ENCODE data around the gene RRP12.
"Not testable (repeated sequence)": the region's sequence is repeated elsewhere in the genome, so short reads cannot be mapped to it uniquely, and the experiment has no call there.

RRP12 gene

GRCh38 chr10:97428572-97428981, 27.4 kb upstream of the RRP12 start:
- Histone ChIP-seq H3K27me3 (replicated peaks; ENCODE audit: control insufficient read depth, insufficient read depth, low read length) (no peaks in the 10 kb centered on the region), H3K36me3 (ENCODE audit: control insufficient read depth, insufficient read depth, low read length) (peaks cover 11% of the 10 kb centered on the region), H3K4me3 (replicated peaks; ENCODE audit: low read depth, low read length) (peak overlapping the region; percentile 97)
- TF ChIP-seq, protein P1, sequence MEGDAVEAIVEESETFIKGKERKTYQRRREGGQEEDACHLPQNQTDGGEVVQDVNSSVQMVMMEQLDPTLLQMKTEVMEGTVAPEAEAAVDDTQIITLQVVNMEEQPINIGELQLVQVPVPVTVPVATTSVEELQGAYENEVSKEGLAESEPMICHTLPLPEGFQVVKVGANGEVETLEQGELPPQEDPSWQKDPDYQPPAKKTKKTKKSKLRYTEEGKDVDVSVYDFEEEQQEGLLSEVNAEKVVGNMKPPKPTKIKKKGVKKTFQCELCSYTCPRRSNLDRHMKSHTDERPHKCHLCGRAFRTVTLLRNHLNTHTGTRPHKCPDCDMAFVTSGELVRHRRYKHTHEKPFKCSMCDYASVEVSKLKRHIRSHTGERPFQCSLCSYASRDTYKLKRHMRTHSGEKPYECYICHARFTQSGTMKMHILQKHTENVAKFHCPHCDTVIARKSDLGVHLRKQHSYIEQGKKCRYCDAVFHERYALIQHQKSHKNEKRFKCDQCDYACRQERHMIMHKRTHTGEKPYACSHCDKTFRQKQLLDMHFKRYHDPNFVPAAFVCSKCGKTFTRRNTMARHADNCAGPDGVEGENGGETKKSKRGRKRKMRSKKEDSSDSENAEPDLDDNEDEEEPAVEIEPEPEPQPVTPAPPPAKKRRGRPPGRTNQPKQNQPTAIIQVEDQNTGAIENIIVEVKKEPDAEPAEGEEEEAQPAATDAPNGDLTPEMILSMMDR (IDR thresholded peaks at IDR 0.05; ENCODE audit: insufficient read depth, low read length, poor library complexity, severe bottlenecking), result no peak
- no peak for DNase-seq (ENCODE audit: extremely low read depth, insufficient read length)

DNA sequence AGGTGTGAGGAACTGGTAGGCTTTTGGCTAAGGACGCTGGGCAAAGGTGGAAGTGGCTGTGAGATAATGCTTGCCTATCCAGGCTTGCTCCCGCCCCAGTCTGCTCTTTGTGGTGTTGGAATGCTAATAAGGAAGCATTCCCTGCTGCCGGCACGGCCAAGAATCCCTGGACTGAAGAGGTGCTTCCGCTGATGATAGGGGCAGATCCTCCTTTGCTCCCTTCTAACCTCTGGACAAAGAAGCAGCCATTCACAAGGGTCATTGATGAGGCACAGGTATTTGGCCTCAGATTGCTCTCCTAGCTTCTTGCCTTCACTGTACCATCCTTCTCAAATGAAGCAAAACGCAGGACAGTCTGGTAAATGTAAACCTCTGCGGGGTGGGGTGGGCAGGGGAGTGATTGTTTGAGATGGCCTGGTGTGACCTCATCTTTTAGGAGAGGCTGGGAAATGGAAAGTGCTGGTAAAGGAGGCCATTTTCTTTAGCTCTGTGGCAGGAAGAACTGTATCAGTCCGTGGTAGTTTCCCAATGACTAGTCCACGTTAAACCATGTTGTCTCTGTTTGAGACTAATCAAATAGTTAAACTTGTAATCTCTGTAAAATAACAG, 26.5 kb upstream of the RRP12 start:
- H3K27me3 ChIP-seq (replicated peaks; ENCODE audit: control insufficient read depth, insufficient read depth, low read length), result no peaks in the 10 kb centered on the region
- peak overlapping the region; percentile 97 for H3K4me3 ChIP-seq (replicated peaks; ENCODE audit: low read depth, low read length)
- no peak for DNase-seq (ENCODE audit: extremely low read depth, insufficient read length)
- H3K36me3 ChIP-seq (ENCODE audit: control insufficient read depth, insufficient read depth, low read length), result peaks cover 7% of the 10 kb centered on the region
- TF ChIP-seq, protein P1 (IDR thresholded peaks at IDR 0.05; ENCODE audit: insufficient read depth, low read length, poor library complexity, severe bottlenecking), result no peak

- TF ChIP-seq, protein P1 (IDR thresholded peaks at IDR 0.05; ENCODE audit: insufficient read depth, low read length, poor library complexity, severe bottlenecking), result no peak
Observed at GRCh38 chr10:97426776-97427570, 25.8 kb upstream of the RRP12 start.

DNA sequence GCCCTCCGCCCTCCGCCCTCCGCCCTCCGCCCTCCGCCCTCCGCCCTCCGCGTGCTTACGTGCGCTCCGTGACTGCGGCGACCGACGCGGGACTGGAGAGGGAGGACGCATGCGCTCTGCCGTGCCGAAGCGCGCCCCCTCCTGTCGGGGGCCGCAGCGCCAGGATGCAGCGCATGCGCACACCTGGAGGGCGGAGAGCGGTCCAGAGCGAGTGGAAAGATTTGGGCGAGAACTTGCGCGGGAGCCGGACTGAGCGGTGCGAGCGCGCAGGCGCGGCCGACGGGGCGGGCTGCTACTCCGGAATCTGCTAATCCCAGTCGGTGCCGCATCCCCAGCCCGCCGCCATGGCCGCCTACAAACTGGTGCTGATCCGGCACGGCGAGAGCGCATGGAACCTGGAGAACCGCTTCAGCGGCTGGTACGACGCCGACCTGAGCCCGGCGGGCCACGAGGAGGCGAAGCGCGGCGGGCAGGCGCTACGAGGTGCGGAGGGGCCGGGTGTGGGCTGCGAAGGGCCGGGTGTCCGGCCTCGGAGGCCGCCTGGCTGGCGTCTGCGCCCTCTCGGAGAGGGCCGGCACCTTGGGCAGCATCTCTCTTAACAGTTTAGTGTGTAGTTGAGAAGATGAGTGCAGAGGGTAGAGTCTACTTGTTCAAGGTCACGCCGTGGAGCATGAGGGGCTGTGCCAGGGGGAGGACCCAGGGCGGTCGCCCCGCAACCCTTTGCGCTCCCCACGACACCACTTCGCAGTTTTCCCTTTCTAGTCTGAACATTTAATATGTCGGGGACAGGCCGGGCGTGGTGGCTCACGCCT, 25.0 kb upstream of the RRP12 start, which contains the start of gene PGAM1:
Gene PGAM1, plus strand, starts transcription at position 228 of the 812 bp plus-strand sequence. Its CDS starts 117 bp downstream, at position 345.
- DNase-seq (ENCODE audit: extremely low read depth, insufficient read length), result peak; percentile 100
- peaks cover 2% of the 10 kb centered on the region for H3K36me3 ChIP-seq (ENCODE audit: control insufficient read depth, insufficient read depth, low read length)
- no peaks in the 10 kb centered on the region for H3K27me3 ChIP-seq (replicated peaks; ENCODE audit: control insufficient read depth, insufficient read depth, low read length)
- TF ChIP-seq, protein P1 (IDR thresholded peaks at IDR 0.05; ENCODE audit: insufficient read depth, low read length, poor library complexity, severe bottlenecking), result peak; percentile 89
- peak within 1 kb of the TSS; percentile 97 for H3K4me3 ChIP-seq (replicated peaks; ENCODE audit: low read depth, low read length)

More at GRCh38 chr10:97426776-97427570, 25.8 kb upstream of the RRP12 start:
- no peak for DNase-seq (ENCODE audit: extremely low read depth, insufficient read length)
- H3K27me3 ChIP-seq (replicated peaks; ENCODE audit: control insufficient read depth, insufficient read depth, low read length), result no peaks in the 10 kb centered on the region
- peak overlapping the region; percentile 97 for H3K4me3 ChIP-seq (replicated peaks; ENCODE audit: low read depth, low read length)
- H3K36me3 ChIP-seq (ENCODE audit: control insufficient read depth, insufficient read depth, low read length), result peaks cover 7% of the 10 kb centered on the region

DNA sequence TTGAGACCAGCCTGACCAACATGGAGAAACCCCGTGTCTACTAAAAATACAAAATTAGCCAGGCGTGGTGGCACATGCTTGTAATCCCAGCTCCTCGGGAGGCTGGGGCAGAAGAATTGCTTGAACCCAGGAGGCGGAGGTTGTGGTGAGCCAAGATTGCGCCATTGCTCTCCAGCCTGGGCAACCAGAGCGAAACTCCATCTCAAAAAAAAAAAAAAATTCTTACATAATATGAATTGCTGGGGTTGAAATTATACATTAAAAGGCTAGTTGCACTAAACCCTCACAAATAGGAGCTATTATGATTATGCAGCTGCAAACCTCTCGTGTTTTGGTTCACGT, 22.6 kb upstream of the RRP12 start:
- H3K27me3 ChIP-seq (replicated peaks; ENCODE audit: control insufficient read depth, insufficient read depth, low read length); H3K36me3 ChIP-seq (ENCODE audit: control insufficient read depth, insufficient read depth, low read length); DNase-seq (ENCODE audit: extremely low read depth, insufficient read length); H3K4me3 ChIP-seq (replicated peaks; ENCODE audit: low read depth, low read length): not testable (repeated sequence)

DNA sequence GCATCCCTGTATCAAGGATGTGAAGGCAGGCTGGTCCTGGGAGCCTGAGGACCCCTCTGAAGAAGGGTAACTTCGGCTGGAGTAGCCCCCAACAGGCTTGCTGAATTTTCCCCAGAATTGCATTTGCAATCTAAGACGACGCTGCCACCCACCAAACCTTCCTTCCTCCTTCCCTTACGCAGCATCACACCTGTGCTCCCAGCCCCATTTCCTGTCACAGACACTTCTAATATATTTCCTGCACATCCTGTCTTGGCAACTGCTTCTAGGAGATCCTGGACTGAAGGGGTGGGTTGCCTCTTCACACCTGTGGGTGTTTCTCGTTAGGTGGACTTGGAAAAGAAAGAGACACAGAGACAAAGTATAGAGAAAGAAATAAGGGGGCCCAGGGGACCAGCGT, 15.4 kb upstream of the RRP12 start:
- H3K27me3 ChIP-seq (replicated peaks; ENCODE audit: control insufficient read depth, insufficient read depth, low read length), result no peaks in the 10 kb centered on the region
- no peaks in the 10 kb centered on the region for H3K36me3 ChIP-seq (ENCODE audit: control insufficient read depth, insufficient read depth, low read length)
- TF ChIP-seq, protein P1 (IDR thresholded peaks at IDR 0.05; ENCODE audit: insufficient read depth, low read length, poor library complexity, severe bottlenecking), result no peak
- DNase-seq (ENCODE audit: extremely low read depth, insufficient read length), result no peak
- H3K4me3 ChIP-seq (replicated peaks; ENCODE audit: low read depth, low read length), result no peak overlapping the region
